HG03378 (cell line): ENCODE results near the gene ZSCAN22.
"Not testable (repeated sequence)": the region's sequence is repeated elsewhere in the genome, so short reads cannot be mapped to it uniquely, and the experiment has no call there.

ENCODE experiments used
- ATAC-seq: cut with Tn5 transposase; IDR thresholded peaks from one replicate; pipeline ENCODE4 v1.9.1; 2021; ENCODE audit warnings: mild to moderate bottlenecking, moderate library complexity; ENCODE audit not compliant: unreplicated experiment

ZSCAN22 gene

DNA sequence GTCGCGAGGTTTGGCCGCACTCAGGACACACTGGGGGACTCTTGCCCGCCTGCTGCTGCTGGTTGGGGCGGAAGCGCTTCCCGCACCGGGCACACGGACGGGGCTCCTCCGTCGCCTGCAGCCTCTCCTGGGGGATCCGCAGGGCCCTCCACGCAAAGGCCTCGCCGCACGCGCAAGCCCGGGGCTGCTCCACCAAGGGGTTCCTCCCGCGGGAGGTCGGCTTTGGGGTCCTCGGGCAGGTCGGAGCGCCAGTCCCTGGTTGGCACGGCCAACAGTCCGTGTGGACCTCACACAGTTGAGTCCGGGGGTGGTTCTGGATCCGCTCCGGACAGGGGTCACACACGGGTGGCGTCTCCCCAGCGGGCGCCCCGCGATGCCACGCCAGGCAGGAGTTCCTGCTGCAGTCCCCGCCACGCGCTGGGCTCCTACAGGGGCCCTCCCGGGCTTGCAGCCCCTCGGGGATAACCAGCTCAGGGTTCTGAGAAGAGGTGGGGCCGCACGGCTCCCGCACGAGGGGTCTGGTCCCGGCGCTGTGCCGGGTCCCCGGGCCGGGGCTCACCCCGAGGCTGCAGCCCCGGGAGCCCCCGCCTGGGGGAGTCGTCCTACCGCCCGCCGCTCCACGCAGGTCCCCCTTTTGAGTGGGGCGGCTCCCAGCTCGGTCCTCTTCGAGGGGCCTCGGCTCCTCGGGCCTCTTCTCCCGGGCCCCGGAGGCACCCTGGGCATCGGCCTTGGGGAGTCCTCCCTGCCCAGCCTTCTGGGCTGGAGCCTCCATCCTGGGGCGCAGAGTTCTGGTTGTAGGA, 42.0 kb downstream of the ZSCAN22 start:
- no peak for ATAC-seq

DNA sequence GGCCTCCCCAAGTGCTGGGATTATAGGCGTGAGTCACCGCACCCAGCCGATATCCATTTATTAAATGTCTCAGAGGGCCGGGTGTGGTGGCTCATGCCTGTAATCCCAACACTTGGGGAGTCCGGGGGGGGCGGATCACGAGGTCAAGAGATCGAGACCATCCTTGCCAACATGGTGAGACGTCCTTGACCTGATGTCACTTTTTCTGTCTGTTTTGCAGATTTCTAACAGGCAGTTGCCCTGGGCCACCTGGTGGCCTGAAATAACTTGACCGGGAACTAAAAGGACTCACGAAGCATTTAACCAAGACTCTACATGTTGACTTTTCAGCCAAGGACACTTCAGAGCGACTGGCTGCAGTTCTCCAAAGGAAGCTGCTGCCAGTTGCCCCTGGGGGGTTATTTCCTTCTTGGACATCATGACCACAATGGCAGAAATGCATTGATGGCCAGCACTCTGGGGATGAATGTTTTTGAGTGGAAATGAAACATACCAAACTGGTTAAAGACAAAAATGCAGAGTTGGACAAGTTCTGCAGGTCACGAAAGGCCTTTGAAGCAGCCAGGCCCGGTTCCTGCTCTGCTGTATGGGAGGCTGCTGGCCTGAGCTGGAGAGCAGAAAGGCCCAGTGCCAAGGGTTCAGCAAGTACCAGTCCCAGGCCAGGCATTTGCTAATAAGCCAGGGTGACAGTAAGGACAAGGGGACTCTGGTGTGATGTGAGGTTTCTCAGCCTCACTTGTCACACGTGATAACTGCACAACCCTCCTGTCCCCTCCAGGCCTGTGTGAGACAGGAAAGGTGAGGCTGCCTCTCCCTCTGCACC, 45.7 kb downstream of the ZSCAN22 start:
- no peak for ATAC-seq

DNA sequence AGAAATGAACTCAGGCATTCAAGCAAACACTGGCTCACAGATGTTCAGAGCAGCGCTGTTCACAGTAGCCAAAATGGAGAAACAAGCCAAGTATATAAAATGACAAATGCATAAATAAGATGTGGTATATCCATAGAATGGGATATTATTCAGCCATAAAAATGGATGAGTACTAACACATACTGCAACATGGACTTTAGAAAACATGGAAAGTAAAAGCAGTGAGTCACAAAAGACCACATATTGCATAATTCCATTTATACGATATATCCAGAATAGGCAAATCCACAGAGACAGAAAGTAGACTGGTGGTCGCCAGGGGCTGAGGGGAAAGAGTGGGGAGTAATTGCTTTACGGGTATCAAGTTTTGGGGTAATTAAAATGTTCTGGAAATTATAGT, 47.4 kb downstream of the ZSCAN22 start:
- no peak for ATAC-seq

DNA sequence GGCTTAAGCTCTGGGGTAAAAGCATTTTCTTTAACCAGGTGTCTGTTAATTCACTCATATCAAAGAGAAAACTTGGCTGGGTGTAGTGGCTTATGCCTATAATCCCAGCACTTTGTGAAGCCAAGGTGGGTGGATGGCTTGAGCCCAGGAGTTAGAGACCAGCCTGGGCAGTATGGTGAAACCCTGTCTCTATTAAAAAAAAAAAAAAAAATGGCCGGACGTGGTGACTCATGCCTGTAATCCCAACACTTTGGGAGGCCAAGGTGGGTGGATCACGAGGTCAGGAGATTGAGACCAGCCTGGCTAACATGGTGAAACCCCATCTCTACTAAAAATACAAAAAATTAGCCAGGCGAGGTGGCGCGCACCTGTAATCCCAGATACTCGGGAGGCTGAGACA, 49.9 kb downstream of the ZSCAN22 start:
- not testable (repeated sequence) for ATAC-seq

DNA sequence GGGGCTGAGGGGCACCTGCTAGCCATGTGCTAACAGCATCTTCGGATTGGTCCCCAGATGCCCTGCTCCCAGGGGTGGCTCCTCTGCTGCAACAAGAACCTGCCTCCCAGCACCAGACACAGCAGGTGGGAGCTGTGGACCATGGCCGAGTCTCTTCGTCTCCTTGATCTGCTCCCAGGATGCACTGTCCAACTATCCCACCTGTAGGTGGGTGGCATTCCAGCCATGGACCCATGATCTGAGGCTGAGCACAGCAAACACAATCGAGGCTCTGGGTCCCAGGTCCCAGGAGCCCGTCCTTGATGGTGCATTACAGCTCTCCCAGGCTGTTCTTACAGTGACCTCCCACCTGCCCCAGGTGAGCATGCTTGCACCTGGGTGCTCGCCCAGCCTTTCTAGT, 52.5 kb downstream of the ZSCAN22 start:
- no peak for ATAC-seq

DNA sequence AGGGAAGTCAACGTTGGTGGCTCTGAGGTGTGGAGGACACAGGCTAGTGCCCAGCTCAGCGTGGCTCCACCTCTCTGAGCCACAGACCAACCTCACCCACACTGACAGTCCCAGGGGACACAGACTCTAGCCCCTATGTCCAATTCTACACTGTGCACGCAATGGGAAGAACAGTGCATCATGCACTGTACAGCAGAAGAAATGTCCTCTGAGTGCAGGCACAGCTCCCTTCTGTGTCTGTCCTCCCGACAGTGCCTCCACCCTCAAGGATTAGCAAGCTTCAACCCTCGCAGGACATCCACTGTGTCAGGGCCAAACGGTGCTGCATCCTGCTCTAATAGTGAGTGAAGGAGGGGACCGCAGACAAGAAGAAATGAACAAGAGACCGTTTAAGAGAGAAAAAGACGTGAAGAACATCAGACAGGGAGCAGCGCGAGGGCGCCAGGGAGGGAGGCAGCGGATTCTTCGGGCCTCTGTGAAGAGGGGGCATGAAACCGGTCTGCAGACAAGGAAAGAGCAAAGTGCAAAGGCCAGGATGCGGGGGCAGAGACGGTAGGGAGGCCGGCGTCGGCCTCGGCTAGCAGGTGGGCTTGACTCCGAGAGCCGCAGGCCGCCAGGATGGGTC, 53.4 kb downstream of the ZSCAN22 start:
- ATAC-seq = peak; percentile 0

DNA sequence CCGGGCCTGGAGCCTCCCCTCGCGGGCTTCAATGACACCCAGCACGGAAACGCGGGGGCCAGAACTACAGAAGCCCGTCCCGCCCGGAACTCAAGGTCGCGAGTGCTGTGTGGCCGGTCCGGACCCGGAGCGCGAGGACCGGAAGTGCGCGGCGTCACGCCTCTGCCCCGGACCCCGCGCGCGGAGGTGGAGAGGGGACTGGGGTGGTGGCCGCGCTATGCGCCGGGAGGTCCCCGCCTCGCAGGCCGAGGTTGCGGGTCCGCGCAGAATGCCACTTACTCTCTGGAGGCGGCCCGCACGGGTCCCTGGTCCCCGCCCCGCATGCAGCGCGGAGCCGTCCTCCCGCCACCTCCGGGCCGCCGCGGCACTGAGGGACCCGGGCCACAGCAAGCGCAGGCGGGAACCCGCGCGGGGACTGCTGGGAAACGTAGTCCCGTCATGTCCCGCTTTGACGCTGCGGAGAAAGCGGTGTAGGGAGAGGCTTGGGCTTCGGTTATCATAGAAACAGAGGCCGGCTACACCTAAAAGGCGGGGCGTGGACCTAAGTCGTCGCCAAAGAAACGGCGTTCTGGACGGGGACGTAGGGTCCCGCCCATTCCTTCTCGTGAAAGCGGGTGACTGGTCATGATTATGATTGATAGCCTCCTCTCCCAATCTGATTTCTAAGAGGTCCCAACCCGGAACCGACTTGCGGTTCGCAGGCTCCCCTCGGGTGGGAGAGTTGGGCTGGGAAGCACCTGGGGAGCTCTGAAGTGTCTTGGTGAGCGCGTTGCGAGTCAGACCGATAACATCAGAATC, 54.1 kb downstream of the ZSCAN22 start, which contains the start of gene ZNF837:
ZNF837 (minus strand) TSS at position 369 of the 798 bp plus-strand sequence. CDS start 11,698 bp downstream, outside the sequence.
- ATAC-seq = peak; percentile 85

DNA sequence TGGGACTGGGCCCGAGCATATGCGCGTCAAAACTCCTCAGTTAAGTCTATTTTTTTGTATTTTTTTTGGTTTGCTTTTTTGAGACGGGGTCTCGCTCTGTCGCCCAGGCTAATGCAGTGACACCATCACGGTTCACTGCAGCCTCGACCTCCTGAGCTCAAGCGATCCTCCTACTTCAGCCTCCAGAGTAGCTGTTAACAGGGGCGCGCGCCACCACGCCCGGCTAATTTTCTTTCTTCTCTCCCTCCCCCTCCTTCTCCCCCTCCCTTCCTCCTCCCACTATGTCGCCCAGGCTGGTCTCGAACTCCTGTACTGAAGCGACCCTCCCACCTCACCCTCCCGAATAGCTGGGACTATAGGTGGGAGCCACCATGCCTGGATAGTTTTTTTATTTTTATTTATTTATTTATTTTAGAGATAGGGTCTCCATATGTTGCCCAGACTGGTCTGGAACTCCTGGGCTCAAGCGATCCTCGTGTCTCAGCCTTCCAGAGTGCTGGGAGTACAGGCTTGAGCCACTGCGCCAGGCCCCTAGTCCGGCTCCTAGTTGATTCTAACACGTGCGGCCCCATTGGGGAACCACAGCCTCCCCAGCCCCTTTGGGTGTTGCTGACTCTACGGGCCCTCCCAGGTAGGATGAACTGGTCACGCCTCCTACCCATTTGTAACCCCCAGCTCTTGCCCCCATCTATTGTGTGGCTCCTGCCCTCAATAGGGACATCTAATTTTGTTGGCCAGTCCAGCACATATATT, 54.8 kb downstream of the ZSCAN22 start:
- ATAC-seq = no peak

DNA sequence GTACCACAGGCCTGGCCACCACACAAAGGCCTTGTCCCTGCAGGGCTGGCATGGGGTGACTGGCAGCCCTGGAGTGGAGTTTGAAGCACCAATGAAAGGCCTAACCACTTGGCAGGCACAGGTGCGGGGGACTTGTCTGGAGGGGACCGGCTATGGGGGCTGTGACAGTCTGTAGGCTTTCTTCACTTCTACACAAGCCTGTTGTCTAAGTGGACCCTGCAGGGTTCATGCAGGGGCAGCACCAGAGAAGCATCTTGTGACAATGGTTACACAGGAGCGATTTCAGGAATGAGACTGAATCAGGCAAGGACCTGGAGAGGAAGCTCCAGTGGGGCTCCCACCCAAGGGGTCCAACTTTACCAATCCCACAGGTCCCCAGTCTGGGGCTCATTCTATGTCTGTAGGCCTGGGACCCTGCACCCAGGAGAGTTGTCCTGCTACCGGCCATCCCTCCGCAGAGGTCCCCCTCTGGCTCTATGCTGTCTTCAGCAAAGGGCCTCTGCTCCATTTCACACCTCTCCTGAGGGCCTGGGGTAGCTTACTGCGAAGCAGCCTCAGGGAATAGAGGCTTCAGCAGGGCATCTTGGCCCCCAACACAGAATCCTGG, 56.3 kb downstream of the ZSCAN22 start:
- ATAC-seq = no peak

DNA sequence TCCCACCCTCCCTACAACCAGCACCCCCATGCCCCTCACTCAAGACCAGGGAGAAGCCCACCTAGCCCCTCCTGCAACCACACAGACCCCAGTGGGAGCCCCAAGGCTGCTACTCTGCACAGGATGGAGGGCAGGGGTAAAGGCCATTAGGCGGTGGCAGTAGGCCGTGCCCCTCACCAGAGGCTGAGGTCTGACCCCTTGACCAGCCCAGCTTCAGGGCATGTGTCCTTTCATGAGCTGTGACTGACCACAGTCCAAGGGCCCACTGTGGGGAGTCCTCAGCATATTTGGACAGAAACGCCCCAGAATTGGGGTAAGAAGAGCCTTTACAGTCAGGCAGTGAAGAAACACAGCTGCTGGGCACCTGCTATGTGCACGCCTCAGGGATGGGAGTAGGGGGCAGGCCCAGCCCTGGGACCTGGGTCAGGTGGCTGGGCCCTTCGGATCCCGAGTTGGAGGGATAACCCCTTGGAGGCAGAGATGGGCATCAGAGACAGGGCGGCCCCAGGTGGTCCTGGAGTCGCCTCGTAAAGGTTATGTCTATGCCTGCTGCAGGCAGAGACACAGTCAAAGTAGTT, 58.6 kb downstream of the ZSCAN22 start:
- ATAC-seq = no peak

DNA sequence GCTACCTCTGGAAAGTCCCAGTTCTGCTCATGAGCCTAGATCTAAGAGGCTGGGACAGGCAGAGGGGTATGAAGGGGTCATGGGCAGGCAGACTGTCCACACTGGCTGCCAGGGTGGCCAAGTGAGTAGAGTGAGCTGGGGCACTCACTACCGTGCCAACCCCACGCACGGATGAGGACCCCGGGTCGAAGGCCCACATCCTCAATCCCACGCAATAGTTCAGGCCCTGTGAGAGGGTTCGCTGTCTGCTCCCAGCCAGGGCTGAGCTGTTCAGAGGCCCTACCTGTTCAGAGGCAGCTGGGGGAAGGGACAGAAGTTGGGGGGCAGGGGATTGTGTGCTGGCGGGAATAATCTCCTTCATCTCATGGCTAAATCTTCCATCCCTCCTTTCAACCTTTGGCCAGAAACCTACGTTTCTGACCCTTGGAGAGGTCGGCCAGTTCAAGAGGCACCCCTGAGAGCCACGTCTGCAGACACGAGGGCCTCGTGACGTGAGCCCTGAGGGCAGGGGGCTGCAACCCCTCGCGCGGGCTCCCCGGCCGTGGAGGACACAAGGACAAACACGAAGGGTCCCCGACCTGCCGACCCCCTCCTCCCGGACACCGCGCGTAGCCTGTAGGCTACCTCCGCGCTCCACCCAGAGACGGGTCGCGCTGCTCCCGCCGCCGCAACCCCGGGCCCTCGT, 59.2 kb downstream of the ZSCAN22 start:
- no peak for ATAC-seq

DNA sequence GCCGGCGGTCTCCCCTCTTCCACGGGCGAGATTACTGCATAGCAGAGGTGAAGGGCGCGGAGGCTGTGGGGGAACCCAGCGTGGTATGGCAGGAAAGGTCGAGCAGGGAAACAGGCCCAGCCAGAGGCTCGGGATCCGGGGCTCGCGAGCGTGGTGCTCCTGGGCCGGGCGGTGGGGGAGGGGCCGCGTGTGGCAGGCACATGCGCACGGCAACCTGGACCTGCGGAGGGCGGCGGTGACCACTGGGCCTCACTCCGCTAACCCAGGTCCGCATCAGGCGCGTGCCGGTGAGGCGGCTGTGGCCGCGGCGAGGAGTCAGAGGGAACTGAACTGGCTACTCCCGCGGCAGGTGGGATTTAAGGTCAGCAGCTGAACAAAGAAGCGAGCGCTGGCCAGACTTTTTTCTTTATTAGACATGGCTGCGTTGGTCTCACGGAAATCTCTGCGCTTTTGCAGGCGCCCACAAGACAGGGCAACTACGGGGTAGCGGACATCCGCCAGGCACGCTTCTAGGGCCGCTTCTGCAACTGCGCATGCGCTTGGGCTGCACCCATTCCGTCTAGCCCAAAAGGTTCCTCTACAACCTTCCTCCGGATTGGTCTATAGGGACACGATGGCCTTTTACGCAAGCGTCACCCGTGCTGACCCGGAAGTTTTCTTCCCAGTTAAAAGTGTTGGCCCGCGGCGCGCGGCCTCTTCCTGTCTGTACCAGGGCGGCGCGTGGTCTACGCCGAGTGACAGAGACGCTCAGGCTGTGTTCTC, 60.0 kb downstream of the ZSCAN22 start, which contains the start of gene RPS5:
RPS5 (plus strand) TSS at position 694 of the 762 bp plus-strand sequence. CDS start 869 bp downstream, outside the sequence.
- ATAC-seq = peak; percentile 74

DNA sequence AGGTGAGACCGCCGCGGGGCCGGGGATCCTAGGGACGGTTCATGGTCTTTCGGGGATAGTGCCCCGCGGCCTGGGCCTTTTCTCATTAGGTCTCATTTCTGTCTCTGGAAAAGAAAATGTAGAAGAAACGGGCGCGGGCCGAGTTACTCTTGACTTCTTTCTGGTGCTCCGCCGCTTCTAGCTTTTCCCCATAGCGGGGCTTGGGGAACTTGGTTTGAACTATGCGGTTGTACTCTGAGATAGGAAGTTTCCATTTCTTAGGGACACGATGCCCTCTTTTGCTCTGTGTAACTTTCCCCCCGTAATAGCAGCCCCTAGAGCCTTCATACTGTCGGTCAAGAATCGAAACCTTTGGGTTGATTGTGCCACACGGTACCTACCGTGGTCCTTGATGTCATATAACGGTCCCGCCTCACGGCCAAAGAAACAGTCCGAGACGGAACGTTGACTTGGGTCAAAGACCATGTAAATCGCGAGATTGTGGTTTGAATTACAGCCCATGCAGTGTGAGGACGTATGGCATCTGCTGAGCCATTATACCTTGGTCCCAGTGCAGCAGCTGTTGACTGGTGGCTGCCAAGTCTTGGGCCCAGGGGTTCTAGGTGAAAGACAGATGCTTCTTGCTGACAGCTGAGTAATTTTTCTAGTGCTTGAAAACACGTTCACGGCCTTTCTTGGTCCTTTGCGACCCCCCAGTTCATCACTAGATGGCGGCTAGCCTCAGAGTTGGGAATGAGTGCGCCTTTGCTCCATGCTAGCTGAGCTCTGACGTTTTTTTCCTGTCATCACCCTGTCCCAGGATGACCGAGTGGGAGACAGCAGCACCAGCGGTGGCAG, 60.8 kb downstream of the ZSCAN22 start:
- ATAC-seq = no peak

DNA sequence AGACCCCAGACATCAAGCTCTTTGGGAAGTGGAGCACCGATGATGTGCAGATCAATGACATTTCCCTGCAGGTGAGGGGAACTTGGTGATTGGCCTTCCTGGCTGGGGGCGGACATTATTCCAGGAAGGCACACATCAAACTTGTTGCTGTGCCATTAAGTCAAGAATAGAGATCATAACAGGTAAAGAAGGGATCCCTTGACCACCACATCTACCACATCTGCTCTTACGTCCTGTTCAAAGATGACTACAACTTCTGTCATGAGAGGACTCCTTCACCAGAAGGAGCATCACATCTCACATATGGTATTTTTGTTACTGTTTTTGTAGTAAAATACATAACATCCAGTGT, 61.4 kb downstream of the ZSCAN22 start:
- ATAC-seq = no peak
